Measurements from ENCODE around the gene NXF1.

The NXF1 gene

DNA sequence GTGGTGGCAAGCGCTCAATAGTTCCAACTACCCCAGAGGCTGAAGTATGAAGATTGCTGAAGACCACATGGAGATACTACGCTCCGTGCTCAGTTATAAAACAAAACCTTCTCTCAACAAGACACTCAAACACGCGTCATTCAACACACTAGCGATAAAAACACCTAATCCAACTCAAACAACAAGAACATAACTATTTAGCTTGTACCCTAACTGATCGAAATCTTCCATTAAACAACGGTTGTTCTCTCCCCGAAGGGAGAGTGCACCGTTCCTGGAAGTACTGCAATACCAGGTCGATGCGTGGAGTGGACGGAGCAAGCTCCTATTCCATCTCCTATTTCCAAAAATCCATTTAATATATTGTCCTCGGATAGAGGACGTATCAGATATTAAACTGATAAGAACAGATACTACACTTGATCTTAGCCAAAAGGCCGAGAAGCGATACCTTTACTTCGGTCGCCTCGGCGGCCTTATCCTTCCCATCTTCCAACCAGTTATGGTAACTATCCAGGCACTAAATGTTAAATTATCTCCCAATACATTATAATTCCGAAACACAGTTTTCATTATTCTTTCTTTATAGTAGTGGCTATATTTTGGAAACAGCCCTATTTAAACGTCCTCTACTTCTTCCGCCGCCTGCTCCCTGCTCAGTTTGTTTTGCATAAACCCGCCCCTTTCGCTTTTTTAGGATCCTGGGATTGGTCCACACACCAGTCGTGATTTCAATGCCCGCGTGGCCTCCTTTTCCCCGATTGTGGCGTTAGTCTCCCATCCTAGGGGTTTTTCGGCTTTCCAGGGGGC, 36.3 kb upstream of the NXF1 start (continued):
- TF ChIP-seq ZFHX2 (tag by site-specific recombination; conservative IDR thresholded peaks at IDR 0.05), result 0 out of 2 replicates have a peak, but pooled peaks have one; percentile 11
- TF ChIP-seq ZNF623 (tag by site-specific recombination; IDR thresholded peaks at IDR 0.05), result peak; percentile 52
- TF ChIP-seq, protein P1, sequence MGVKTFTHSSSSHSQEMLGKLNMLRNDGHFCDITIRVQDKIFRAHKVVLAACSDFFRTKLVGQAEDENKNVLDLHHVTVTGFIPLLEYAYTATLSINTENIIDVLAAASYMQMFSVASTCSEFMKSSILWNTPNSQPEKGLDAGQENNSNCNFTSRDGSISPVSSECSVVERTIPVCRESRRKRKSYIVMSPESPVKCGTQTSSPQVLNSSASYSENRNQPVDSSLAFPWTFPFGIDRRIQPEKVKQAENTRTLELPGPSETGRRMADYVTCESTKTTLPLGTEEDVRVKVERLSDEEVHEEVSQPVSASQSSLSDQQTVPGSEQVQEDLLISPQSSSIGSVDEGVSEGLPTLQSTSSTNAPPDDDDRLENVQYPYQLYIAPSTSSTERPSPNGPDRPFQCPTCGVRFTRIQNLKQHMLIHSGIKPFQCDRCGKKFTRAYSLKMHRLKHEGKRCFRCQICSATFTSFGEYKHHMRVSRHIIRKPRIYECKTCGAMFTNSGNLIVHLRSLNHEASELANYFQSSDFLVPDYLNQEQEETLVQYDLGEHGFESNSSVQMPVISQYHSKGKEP (tag by site-specific recombination; IDR thresholded peaks at IDR 0.05), result no peak
- TF ChIP-seq ZNF404 (tag by site-specific recombination; IDR thresholded peaks at IDR 0.05), result no peak
- peak; percentile 64; the same call in 1 of the 2 replicates for TF ChIP-seq GLIS2 (tag by site-specific recombination; IDR thresholded peaks at IDR 0.05)
- TF ChIP-seq, protein P2, sequence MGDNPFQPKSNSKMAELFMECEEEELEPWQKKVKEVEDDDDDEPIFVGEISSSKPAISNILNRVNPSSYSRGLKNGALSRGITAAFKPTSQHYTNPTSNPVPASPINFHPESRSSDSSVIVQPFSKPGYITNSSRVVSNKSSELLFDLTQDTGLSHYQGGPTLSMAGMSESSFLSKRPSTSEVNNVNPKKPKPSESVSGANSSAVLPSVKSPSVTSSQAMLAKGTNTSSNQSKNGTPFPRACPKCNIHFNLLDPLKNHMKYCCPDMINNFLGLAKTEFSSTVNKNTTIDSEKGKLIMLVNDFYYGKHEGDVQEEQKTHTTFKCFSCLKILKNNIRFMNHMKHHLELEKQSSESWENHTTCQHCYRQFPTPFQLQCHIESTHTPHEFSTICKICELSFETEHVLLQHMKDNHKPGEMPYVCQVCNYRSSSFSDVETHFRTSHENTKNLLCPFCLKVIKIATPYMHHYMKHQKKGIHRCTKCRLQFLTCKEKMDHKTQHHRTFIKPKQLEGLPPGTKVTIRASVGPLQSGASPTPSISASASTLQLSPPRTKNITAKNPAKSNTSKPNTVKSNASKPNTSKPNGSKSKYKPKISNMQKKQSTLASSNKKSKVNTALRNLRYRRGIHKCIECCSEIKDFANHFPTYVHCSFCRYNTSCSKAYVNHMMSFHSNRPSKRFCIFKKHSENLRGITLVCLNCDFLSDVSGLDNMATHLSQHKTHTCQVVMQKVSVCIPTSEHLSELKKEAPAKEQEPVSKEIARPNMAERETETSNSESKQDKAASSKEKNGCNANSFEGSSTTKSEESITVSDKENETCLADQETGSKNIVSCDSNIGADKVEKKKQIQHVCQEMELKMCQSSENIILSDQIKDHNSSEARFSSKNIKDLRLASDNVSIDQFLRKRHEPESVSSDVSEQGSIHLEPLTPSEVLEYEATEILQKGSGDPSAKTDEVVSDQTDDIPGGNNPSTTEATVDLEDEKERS (tag by site-specific recombination; IDR thresholded peaks at IDR 0.05), result no peak
- TF ChIP-seq ZBTB8A (tag by site-specific recombination; IDR thresholded peaks at IDR 0.05), result no peak; the same call in 1 of the 2 replicates
- TF ChIP-seq ZFP69B (tag by site-specific recombination; IDR thresholded peaks at IDR 0.05), result peak; percentile 86
- TF ChIP-seq ZNF654 (tag by site-specific recombination; IDR thresholded peaks at IDR 0.05; ENCODE audit: low read depth), result peak; percentile 25
- TF ChIP-seq ZNF416 (tag by site-specific recombination; IDR thresholded peaks at IDR 0.05), result no peak
- TF ChIP-seq ZNF221 (tag by site-specific recombination; IDR thresholded peaks at IDR 0.05; ENCODE audit: borderline replicate concordance), result no peak
- TF ChIP-seq HOXD13 (CRISPR knock-in tag; IDR thresholded peaks at IDR 0.05; ENCODE audit: borderline replicate concordance), result peak; percentile 88
- TF ChIP-seq ZNF155 (tag by site-specific recombination; IDR thresholded peaks at IDR 0.05), result no peak
- TF ChIP-seq PBX3 (CRISPR knock-in tag; IDR thresholded peaks at IDR 0.05), result no peak
- peak; percentile 67 for TF ChIP-seq ZNF76 (tag by site-specific recombination; IDR thresholded peaks at IDR 0.05; ENCODE audit: borderline replicate concordance, low read depth)
- TF ChIP-seq ZBTB20 (tag by site-specific recombination; IDR thresholded peaks at IDR 0.05), result peak; percentile 84
- no peak for TF ChIP-seq ZNF658 (tag by site-specific recombination; IDR thresholded peaks at IDR 0.05)
- no peak for TF ChIP-seq ZNF707 (tag by site-specific recombination; IDR thresholded peaks at IDR 0.05)
- peak; percentile 99 for TF ChIP-seq REPIN1 (tag by site-specific recombination; IDR thresholded peaks at IDR 0.05; ENCODE audit: low read depth)
- TF ChIP-seq CTCF (tag by site-specific recombination; IDR thresholded peaks at IDR 0.05), result 0 out of 2 replicates have a peak, but pooled peaks have one; percentile 37
- TF ChIP-seq ZNF292 (tag by site-specific recombination; IDR thresholded peaks at IDR 0.05; ENCODE audit: borderline replicate concordance, low read depth), result no peak
- TF ChIP-seq ZNF560 (tag by site-specific recombination; IDR thresholded peaks at IDR 0.05; ENCODE audit: borderline replicate concordance), result no peak
- TF ChIP-seq, protein P3, sequence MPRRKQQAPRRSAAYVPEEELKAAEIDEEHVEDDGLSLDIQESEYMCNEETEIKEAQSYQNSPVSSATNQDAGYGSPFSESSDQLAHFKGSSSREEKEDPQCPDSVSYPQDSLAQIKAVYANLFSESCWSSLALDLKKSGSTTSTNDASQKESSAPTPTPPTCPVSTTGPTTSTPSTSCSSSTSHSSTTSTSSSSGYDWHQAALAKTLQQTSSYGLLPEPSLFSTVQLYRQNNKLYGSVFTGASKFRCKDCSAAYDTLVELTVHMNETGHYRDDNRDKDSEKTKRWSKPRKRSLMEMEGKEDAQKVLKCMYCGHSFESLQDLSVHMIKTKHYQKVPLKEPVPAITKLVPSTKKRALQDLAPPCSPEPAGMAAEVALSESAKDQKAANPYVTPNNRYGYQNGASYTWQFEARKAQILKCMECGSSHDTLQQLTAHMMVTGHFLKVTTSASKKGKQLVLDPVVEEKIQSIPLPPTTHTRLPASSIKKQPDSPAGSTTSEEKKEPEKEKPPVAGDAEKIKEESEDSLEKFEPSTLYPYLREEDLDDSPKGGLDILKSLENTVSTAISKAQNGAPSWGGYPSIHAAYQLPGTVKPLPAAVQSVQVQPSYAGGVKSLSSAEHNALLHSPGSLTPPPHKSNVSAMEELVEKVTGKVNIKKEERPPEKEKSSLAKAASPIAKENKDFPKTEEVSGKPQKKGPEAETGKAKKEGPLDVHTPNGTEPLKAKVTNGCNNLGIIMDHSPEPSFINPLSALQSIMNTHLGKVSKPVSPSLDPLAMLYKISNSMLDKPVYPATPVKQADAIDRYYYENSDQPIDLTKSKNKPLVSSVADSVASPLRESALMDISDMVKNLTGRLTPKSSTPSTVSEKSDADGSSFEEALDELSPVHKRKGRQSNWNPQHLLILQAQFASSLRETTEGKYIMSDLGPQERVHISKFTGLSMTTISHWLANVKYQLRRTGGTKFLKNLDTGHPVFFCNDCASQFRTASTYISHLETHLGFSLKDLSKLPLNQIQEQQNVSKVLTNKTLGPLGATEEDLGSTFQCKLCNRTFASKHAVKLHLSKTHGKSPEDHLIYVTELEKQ (tag by site-specific recombination; IDR thresholded peaks at IDR 0.05; ENCODE audit: borderline replicate concordance), result peak; percentile 90
- TF ChIP-seq ZNF112 (tag by site-specific recombination; IDR thresholded peaks at IDR 0.05), result no peak
- TF ChIP-seq ZNF223 (tag by site-specific recombination; IDR thresholded peaks at IDR 0.05), result 0 out of 2 replicates have a peak, but pooled peaks have one; percentile 7
- TF ChIP-seq, protein P4, sequence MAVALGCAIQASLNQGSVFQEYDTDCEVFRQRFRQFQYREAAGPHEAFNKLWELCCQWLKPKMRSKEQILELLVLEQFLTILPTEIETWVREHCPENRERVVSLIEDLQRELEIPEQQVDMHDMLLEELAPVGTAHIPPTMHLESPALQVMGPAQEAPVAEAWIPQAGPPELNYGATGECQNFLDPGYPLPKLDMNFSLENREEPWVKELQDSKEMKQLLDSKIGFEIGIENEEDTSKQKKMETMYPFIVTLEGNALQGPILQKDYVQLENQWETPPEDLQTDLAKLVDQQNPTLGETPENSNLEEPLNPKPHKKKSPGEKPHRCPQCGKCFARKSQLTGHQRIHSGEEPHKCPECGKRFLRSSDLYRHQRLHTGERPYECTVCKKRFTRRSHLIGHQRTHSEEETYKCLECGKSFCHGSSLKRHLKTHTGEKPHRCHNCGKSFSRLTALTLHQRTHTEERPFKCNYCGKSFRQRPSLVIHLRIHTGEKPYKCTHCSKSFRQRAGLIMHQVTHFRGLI (tag by site-specific recombination; IDR thresholded peaks at IDR 0.05), result peak; percentile 25; the same call in 1 of the 2 replicates
- no peak for TF ChIP-seq RBAK (tag by site-specific recombination; IDR thresholded peaks at IDR 0.05)

Measured in HEK293 (cell line).